Measurements from ENCODE around the gene MRPL1.

GRCh38 chr4:77911842-77912450 lies 49.3 kb downstream of the MRPL1 start:
- no peak for TF ChIP-seq CTCF (IDR thresholded peaks at IDR 0.05)
- TF ChIP-seq, protein P1, sequence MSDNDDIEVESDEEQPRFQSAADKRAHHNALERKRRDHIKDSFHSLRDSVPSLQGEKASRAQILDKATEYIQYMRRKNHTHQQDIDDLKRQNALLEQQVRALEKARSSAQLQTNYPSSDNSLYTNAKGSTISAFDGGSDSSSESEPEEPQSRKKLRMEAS (IDR thresholded peaks at IDR 0.05) = no peak
- no peak for TF ChIP-seq USF2 (IDR thresholded peaks at IDR 0.05)
- TF ChIP-seq NR3C1 (IDR thresholded peaks at IDR 0.05) = no peak
- TF ChIP-seq, protein P2, sequence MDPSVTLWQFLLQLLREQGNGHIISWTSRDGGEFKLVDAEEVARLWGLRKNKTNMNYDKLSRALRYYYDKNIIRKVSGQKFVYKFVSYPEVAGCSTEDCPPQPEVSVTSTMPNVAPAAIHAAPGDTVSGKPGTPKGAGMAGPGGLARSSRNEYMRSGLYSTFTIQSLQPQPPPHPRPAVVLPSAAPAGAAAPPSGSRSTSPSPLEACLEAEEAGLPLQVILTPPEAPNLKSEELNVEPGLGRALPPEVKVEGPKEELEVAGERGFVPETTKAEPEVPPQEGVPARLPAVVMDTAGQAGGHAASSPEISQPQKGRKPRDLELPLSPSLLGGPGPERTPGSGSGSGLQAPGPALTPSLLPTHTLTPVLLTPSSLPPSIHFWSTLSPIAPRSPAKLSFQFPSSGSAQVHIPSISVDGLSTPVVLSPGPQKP (IDR thresholded peaks at IDR 0.05; ENCODE audit: low read depth, low read length) = no peak
- TF ChIP-seq FOSB (CRISPR knock-in tag; IDR thresholded peaks at IDR 0.05) = no peak
- no peak for TF ChIP-seq NFE2L2 (conservative IDR thresholded peaks at IDR 0.05; ENCODE audit: low read length)

All from A549 (cell line).